Transverse colon (tissue), 4 donors: Measurements from ENCODE around the gene ESYT3. TPM values are rescaled to one million over a fixed set of nuclear protein-coding genes. Genes with fewer than 3 reads are reported as not detected.

Source experiments
- DNase-seq: peaks from one replicate; pipeline ENCODE4 v3.0.0-alpha.2; 2019
- H3K27ac ChIP-seq, 4 donors: fragments of 200-600 bp; sonication (generic); 2 replicates each; pipeline ENCODE4 v1.5.1; 2016 to 2018; ENCODE audit warnings: inconsistent platforms in 4 of 4
- H3K27me3 ChIP-seq: fragments of 200-600 bp; sonication (generic); 2 replicates; pipeline ENCODE4 v1.5.1; 2017; ENCODE audit warnings: inconsistent platforms
- H3K36me3 ChIP-seq, 4 donors: fragments of 200-600 bp; sonication (generic); 2 replicates each; pipeline ENCODE4 v1.5.1; 2017 to 2019; ENCODE audit warnings: inconsistent platforms in 4 of 4
- H3K4me1 ChIP-seq, 4 donors: fragments of 200-600 bp; sonication (generic); 2 replicates each; pipeline ENCODE4 v1.5.1; 2017 to 2020; ENCODE audit warnings: inconsistent platforms in 4 of 4
- H3K4me3 ChIP-seq, 4 donors: fragments of 200-600 bp; sonication (generic); 1 replicate in 1 of 4; 2 replicates in 3 of 4; pipeline versions ENCODE4 v1.5.1 to v1.6.1; 2017 to 2019; ENCODE audit warnings: inconsistent platforms in 4 of 4
- H3K9me3 ChIP-seq, 2 donors: fragments of 200-600 bp; sonication (generic); 2 replicates each; pipeline ENCODE4 v1.5.1; 2017 to 2019; ENCODE audit warnings: inconsistent platforms in 2 of 2
- EP300 ChIP-seq: sonication (generic); formaldehyde crosslinking; IDR thresholded peaks from one replicate; pipeline ENCODE4 v1.6.1; 2017; ENCODE audit warnings: antibody characterized with exemption, low read depth
- POLR2A ChIP-seq: fragments of 450-650 bp; IDR thresholded peaks from one replicate; pipeline ENCODE4 v1.6.1; 2016; ENCODE audit warnings: antibody characterized with exemption, mild to moderate bottlenecking, moderate library complexity
- POLR2AphosphoS5 ChIP-seq, 3 donors: sonication (generic); formaldehyde crosslinking; IDR thresholded peaks; one replicate each; pipeline ENCODE4 v1.6.1; 2016; ENCODE audit warnings: antibody characterized with exemption in 3 of 3
- WGBS, 2 donors: methylation state at CpG; one replicate each; pipeline ENCODE4 v1.1.5; 2018; ENCODE audit warnings: low coverage in 1 of 2; 5-methylcytosine and 5-hydroxymethylcytosine counted together
- in situ Hi-C, 4 donors: fragments of 200-750 bp; cut with MboI; loops; one replicate each; pipeline versions ENCODE4 v1.15.0 to v1.15.1; 2017; ENCODE audit warnings: low sequenced_read_pairs in 3 of 4, low pct_ligation_motif_present in 1 of 4, low pct_unique_long_range_greater_than_20kb in 1 of 4
- intact Hi-C: fragments of 100-400 bp; cut with DNase I; formaldehyde crosslinking; loops from one replicate; pipeline ENCODE4 v1.15.1; 2023; ENCODE audit warnings: low total_unique reads
- total RNA-seq, 4 donors: library from RNA; depleted of rRNA; stranded (reverse); fragments of >200 nt; gene quantifications; one replicate each; pipeline ENCODE4 v1.1.0, GENCODE V29; 2016
- TF ChIP-seq, protein P1 (sequence below), 5 experiments: fragments of 200-600 bp in 3 of 5; fragments of 450-650 bp in 2 of 5; sonication (generic) in 3 of 5; IDR thresholded peaks; 1 replicate in 2 of 5; 2 replicates in 3 of 5; pipeline ENCODE4 v1.5.1; 2016 to 2017; ENCODE audit warnings: antibody characterized with exemption in 5 of 5, inconsistent platforms in 3 of 5, mild to moderate bottlenecking in 2 of 5, moderate library complexity in 1 of 5

The ESYT3 gene
- total RNA-seq, 4 donors from 2014 or later: 0.60 to 6.0 (median 2.8) TPM

DNA sequence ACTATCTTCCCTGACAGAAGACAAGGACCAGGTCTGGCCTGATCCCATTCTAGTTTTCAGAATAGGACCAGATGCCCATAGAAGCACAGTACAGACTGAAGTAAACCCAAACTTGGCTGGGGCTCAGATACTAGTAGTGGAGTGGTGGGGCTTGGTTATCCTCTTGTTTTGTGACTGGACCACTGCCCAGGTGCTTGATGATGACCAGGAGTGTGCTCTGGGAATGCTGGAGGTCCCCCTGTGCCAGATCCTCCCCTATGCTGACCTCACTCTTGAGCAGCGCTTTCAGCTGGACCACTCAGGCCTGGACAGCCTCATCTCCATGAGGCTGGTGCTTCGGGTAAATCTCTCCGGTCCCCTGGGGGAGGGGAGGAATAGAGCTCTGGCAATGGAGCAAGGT lies 36.3 kb downstream of the ESYT3 start:
- DNase-seq: peak; percentile 56
- intact Hi-C loops (no loop called here), in situ Hi-C loops (no loop called here)
- Histone ChIP-seq H3K4me3 (no peak overlapping the region), H3K27me3 (no peaks in the 10 kb centered on the region), H3K9me3 (no peaks in the 10 kb centered on the region), H3K4me1 (peaks cover 0 to 10% (median 1%) of the 10 kb centered on the region in 4 donors), H3K27ac (peak overlapping the region; percentile 27 to 84 (median 60)), H3K36me3 (no peaks in the 10 kb centered on the region)
- 78% methylated on average over 3 of the region's 3 CpGs; no CpG with 5 or more reads in 1 of the 2 donors for WGBS, 2 donors
- TF ChIP-seq POLR2A (no peak), POLR2AphosphoS5 (IDR thresholded peaks at IDR 0.05) (peak; percentile 81 to 94 (median 83)), EP300 (peak; percentile 83)
- TF ChIP-seq, protein P1, sequence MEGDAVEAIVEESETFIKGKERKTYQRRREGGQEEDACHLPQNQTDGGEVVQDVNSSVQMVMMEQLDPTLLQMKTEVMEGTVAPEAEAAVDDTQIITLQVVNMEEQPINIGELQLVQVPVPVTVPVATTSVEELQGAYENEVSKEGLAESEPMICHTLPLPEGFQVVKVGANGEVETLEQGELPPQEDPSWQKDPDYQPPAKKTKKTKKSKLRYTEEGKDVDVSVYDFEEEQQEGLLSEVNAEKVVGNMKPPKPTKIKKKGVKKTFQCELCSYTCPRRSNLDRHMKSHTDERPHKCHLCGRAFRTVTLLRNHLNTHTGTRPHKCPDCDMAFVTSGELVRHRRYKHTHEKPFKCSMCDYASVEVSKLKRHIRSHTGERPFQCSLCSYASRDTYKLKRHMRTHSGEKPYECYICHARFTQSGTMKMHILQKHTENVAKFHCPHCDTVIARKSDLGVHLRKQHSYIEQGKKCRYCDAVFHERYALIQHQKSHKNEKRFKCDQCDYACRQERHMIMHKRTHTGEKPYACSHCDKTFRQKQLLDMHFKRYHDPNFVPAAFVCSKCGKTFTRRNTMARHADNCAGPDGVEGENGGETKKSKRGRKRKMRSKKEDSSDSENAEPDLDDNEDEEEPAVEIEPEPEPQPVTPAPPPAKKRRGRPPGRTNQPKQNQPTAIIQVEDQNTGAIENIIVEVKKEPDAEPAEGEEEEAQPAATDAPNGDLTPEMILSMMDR (IDR thresholded peaks at IDR 0.05): no peak

DNA sequence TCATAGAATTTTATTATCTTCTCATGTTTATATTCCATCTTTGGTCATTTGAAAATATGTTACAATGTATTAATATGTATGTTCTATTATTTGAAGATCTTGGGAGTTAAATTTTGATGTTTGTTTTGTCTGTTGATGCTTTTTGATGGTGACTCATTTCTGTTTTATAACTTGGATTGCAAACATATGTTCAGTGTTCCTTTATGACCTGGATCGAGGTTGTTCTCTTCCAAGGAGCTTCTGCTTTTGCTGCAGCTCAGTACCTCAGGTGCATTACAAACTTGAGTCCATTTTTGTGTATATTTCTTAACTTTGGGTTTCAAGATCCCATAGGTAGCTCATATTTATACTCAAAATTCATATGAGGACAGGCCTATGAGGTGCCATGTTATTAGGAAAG lies 37.1 kb downstream of the ESYT3 start:
- intact Hi-C loops (no loop called here), in situ Hi-C loops (no loop called here)
- Histone ChIP-seq H3K4me3 (no peak overlapping the region), H3K4me1 (peaks cover 0 to 10% (median 1%) of the 10 kb centered on the region in 4 donors), H3K9me3 (no peaks in the 10 kb centered on the region), H3K27ac (peak overlapping the region; percentile 27 to 77 (median 48)), H3K27me3 (no peaks in the 10 kb centered on the region), H3K36me3 (no peaks in the 10 kb centered on the region)
- DNase-seq: no peak
- TF ChIP-seq, protein P1 (IDR thresholded peaks at IDR 0.05): no peak
- TF ChIP-seq EP300 (no peak), POLR2AphosphoS5 (IDR thresholded peaks at IDR 0.05) (no peak), POLR2A (no peak)
- 29 to 45% methylated on average over 1 of the region's 1 CpG for WGBS, 2 donors

DNA sequence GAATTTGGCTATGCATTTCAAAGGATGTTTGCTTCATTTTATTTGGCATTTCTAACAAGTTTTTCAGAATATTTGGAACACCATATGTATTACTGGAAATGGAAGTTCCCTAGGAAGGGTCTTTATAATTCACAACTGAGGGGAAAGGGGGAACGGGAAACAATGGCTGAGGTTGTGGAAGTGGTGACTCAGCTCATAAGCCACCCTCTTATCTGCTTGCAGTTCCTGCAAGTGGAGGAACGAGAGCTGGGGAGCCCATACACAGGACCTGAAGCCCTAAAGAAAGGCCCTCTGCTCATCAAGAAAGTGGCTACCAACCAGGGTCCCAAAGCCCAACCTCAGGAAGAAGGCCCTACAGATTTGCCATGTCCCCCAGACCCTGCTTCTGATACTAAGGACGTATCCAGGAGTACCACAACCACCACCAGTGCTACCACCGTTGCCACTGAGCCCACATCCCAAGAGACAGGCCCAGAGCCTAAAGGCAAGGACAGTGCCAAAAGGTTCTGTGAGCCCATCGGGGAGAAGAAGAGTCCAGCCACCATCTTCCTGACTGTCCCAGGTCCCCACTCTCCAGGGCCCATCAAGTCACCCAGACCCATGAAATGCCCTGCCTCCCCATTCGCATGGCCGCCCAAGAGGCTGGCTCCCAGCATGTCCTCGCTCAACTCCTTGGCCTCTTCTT lies 37.9 kb downstream of the ESYT3 start:
- WGBS, 2 donors: 90 to 94% methylated on average over 2 to 8 of the region's 8 CpGs
- no peak for DNase-seq
- Histone ChIP-seq H3K4me1 (peaks cover 0 to 10% (median 1%) of the 10 kb centered on the region in 4 donors), H3K9me3 (no peaks in the 10 kb centered on the region), H3K27ac (peak overlapping the region in 2 of 4 donors; percentile 53 to 77), H3K36me3 (no peaks in the 10 kb centered on the region), H3K27me3 (no peaks in the 10 kb centered on the region), H3K4me3 (no peak overlapping the region)
- intact Hi-C loops: no loop called here
- in situ Hi-C loops: no loop called here
- TF ChIP-seq, protein P1 (IDR thresholded peaks at IDR 0.05): no peak
- no peak for TF ChIP-seq EP300
- TF ChIP-seq POLR2A: no peak
- no peak for TF ChIP-seq POLR2AphosphoS5 (IDR thresholded peaks at IDR 0.05)

DNA sequence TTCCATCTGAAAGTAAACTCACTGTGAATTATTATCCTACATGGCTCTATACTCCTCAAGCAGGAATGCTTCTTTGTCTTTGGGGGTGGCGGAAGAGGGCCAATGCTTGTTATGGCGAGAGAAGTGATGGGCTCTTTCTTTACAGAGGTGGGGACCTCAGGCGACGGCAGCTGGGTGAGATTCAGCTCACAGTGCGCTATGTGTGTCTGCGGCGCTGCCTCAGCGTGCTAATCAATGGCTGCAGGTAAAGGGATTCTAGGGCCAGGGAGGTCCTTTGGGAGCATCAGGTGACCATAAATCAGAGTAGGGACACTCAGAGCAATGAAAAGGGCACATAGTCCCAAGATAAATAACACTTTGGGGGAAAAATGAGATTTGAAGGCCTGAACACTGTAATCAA lies 39.0 kb downstream of the ESYT3 start:
- Histone ChIP-seq H3K36me3 (no peaks in the 10 kb centered on the region), H3K27ac (no peak overlapping the region), H3K4me1 (peaks cover 0 to 10% (median 1%) of the 10 kb centered on the region in 4 donors), H3K4me3 (no peak overlapping the region), H3K27me3 (no peaks in the 10 kb centered on the region), H3K9me3 (no peaks in the 10 kb centered on the region)
- no peak for DNase-seq
- TF ChIP-seq, protein P1 (IDR thresholded peaks at IDR 0.05): no peak
- TF ChIP-seq POLR2AphosphoS5 (IDR thresholded peaks at IDR 0.05) (no peak), POLR2A (no peak), EP300 (no peak)
- in situ Hi-C loops: no loop called here
- 96 to 98% methylated on average over 8 of the region's 8 CpGs for WGBS, 2 donors
- intact Hi-C loops: no loop called here
